ENCODE results near the gene DLX2. TPM values are rescaled to one million over a fixed set of nuclear protein-coding genes. Genes with fewer than 3 reads are reported as not detected.

DLX2 gene
- total and polyA plus RNA-seq, 2 of the 13 experiments (the other 11 are each of a cell fraction or from before 2014, with no cell fraction given) = 0.07 to 0.15 TPM

- TF ChIP-seq, protein P1, sequence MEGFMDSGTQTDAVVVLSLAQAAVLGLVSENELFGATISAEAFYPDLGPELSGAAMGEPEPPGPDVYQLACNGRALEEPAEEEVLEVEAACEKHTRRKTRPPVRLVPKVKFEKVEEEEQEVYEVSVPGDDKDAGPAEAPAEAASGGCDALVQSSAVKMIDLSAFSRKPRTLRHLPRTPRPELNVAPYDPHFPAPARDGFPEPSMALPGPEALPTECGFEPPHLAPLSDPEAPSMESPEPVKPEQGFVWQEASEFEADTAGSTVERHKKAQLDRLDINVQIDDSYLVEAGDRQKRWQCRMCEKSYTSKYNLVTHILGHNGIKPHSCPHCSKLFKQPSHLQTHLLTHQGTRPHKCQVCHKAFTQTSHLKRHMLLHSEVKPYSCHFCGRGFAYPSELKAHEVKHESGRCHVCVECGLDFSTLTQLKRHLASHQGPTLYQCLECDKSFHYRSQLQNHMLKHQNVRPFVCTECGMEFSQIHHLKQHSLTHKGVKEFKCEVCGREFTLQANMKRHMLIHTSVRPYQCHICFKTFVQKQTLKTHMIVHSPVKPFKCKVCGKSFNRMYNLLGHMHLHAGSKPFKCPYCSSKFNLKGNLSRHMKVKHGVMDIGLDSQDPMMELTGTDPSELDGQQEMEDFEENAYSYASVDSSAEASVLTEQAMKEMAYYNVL (CRISPR knock-in tag; IDR thresholded peaks at IDR 0.05; ENCODE audit: borderline replicate concordance) = peak; percentile 96
- peak; percentile 89 for TF ChIP-seq GFI1 (CRISPR knock-in tag; IDR thresholded peaks at IDR 0.05; ENCODE audit: borderline replicate concordance)
- no peak for TF ChIP-seq MTA3 (CRISPR knock-in tag; IDR thresholded peaks at IDR 0.05)
- TF ChIP-seq NRL (CRISPR knock-in tag; IDR thresholded peaks at IDR 0.05; ENCODE audit: borderline replicate concordance) = no peak
- peak; percentile 46; the same call in 1 of the 2 replicates for TF ChIP-seq SMC3 (IDR thresholded peaks at IDR 0.05; ENCODE audit: low read length)
- TF ChIP-seq NFYC (CRISPR knock-in tag; IDR thresholded peaks at IDR 0.05) = peak; percentile 30; the same call in 1 of the 2 replicates
- peak; percentile 75 for TF ChIP-seq TGIF2 (CRISPR knock-in tag; IDR thresholded peaks at IDR 0.05)
- TF ChIP-seq ZNF253 (CRISPR knock-in tag; IDR thresholded peaks at IDR 0.05; ENCODE audit: borderline replicate concordance) = no peak
- no peak for TF ChIP-seq ZNF749 (CRISPR knock-in tag; IDR thresholded peaks at IDR 0.05; ENCODE audit: borderline replicate concordance)
- peak; percentile 5; the same call in 1 of the 2 replicates for TF ChIP-seq GMEB1 (CRISPR knock-in tag; IDR thresholded peaks at IDR 0.05; ENCODE audit: borderline replicate concordance)
- TF ChIP-seq ZNF615 (CRISPR knock-in tag; IDR thresholded peaks at IDR 0.05; ENCODE audit: borderline replicate concordance) = no peak
- peak; percentile 55 for TF ChIP-seq RAD21 (CRISPR knock-in tag; IDR thresholded peaks at IDR 0.05)
- TF ChIP-seq, protein P2, sequence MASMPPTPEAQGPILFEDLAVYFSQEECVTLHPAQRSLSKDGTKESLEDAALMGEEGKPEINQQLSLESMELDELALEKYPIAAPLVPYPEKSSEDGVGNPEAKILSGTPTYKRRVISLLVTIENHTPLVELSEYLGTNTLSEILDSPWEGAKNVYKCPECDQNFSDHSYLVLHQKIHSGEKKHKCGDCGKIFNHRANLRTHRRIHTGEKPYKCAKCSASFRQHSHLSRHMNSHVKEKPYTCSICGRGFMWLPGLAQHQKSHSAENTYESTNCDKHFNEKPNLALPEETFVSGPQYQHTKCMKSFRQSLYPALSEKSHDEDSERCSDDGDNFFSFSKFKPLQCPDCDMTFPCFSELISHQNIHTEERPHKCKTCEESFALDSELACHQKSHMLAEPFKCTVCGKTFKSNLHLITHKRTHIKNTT (CRISPR knock-in tag; IDR thresholded peaks at IDR 0.05) = no peak
- no peak for TF ChIP-seq ZNF7 (CRISPR knock-in tag; IDR thresholded peaks at IDR 0.05)
- no peak for TF ChIP-seq TAF1 (CRISPR knock-in tag; IDR thresholded peaks at IDR 0.05)
- no peak for TF ChIP-seq ZC3H13 (CRISPR knock-in tag; IDR thresholded peaks at IDR 0.05)
- TF ChIP-seq EP300 (IDR thresholded peaks at IDR 0.05; ENCODE audit: low read depth in 2 of 2, low read length in 2 of 2) = peak; percentile 86 to 96; a peak in 3 of 4 replicates
- peak; percentile 89; the same call in 1 of the 2 replicates for TF ChIP-seq EP300 (CRISPR knock-in tag; IDR thresholded peaks at IDR 0.05; ENCODE audit: borderline replicate concordance)
- TF ChIP-seq SMAD3 (CRISPR knock-in tag; IDR thresholded peaks at IDR 0.05) = peak; percentile 98
- TF ChIP-seq CBX2 (IDR thresholded peaks at IDR 0.05; ENCODE audit: low read depth, low read length) = no peak
- TF ChIP-seq CBX2 (CRISPR knock-in tag; IDR thresholded peaks at IDR 0.05; ENCODE audit: low read depth) = no peak
- TF ChIP-seq MEIS1 (CRISPR knock-in tag; IDR thresholded peaks at IDR 0.05; ENCODE audit: borderline replicate concordance) = no peak
- TF ChIP-seq MTF2 (CRISPR knock-in tag; IDR thresholded peaks at IDR 0.05; ENCODE audit: borderline replicate concordance) = no peak
- no peak; the same call in 1 of the 2 replicates for TF ChIP-seq ZFX (CRISPR knock-in tag; IDR thresholded peaks at IDR 0.05; ENCODE audit: low read depth)
- peak; percentile 87 for TF ChIP-seq KAT8 (CRISPR knock-in tag; IDR thresholded peaks at IDR 0.05)
- TF ChIP-seq RBM22 (optimal IDR thresholded peaks at IDR 0.05; ENCODE audit: low read length) = no peak
Observed at GRCh38 chr2:172052000-172052983, 50.4 kb downstream of the DLX2 start (continued).
